Activated CD4-positive, alpha-beta T cell treated with anti-CD3 and anti-CD28 coated beads, Interleukin-2, amount 10 ng/mL, durations not matched to agents 24 days and 14 days (primary cell): ENCODE measurements around the gene NANOS3. TPM values are rescaled to one million over a fixed set of nuclear protein-coding genes. Genes with fewer than 3 reads are reported as not detected.
"Not testable (repeated sequence)": the region's sequence is repeated elsewhere in the genome, so short reads cannot be mapped to it uniquely, and the experiment has no call there.

ENCODE experiments used
- DNase-seq: peaks from one replicate; pipeline ENCODE4 v3.0.0; 2022
- H3K27ac Mint-ChIP-seq: one replicate; pipeline ENCODE4 v1.8.0; 2022; ENCODE audit warnings: mild to moderate bottlenecking, mixed read lengths
- H3K27me3 Mint-ChIP-seq: one replicate; pipeline ENCODE4 v1.8.0; 2022; ENCODE audit warnings: mixed read lengths
- H3K36me3 Mint-ChIP-seq: one replicate; pipeline ENCODE4 v1.8.0; 2022; ENCODE audit warnings: low read depth, mild to moderate bottlenecking, mixed read lengths
- H3K4me1 Mint-ChIP-seq: one replicate; pipeline ENCODE4 v1.8.0; 2021; ENCODE audit warnings: mixed read lengths
- H3K4me3 Mint-ChIP-seq: one replicate; pipeline ENCODE4 v1.8.0; 2022; ENCODE audit warnings: mild to moderate bottlenecking, moderate library complexity, mixed read lengths
- H3K9me3 Mint-ChIP-seq: one replicate; pipeline ENCODE4 v1.8.0; 2021; ENCODE audit warnings: mixed read lengths
- intact Hi-C: fragments of 100-400 bp; cut with micrococcal nuclease; formaldehyde crosslinking; loops from one replicate; pipeline ENCODE4 v1.15.1; 2023
- total RNA-seq: library from RNA; stranded (reverse); gene quantifications from 2 replicates; pipeline ENCODE4 v1.2.3, GENCODE V29; 2022

Gene NANOS3
- total RNA-seq, 1 donor from 2014 or later: 1.4 TPM

GRCh38 chr19:13848798-13849676, 27.9 kb upstream of the NANOS3 start:
- Mint-ChIP-seq H3K27ac (peak overlapping the region; percentile 87), H3K9me3 (no peaks in the 10 kb centered on the region), H3K36me3 (peaks cover 2% of the 10 kb centered on the region), H3K4me1 (peaks cover 37% of the 10 kb centered on the region), H3K4me3 (peak overlapping the region; percentile 48), H3K27me3 (no peaks in the 10 kb centered on the region)
- peak; percentile 67 for DNase-seq
- intact Hi-C loops: loop anchor here (10.0 kb wide), 1 partner anchor 676 kb away; the partner anchor contains the start of gene TECR

- H3K9me3 Mint-ChIP-seq: no peaks in the 10 kb centered on the region
- intact Hi-C loops: loop anchor here (10.0 kb wide), 1 partner anchor 675 kb away; the partner anchor contains the start of gene TECR
- peak overlapping the region; percentile 69 for H3K4me3 Mint-ChIP-seq
- peak overlapping the region; percentile 86 for H3K27ac Mint-ChIP-seq
- DNase-seq: peak; percentile 93
- peaks cover 2% of the 10 kb centered on the region for H3K36me3 Mint-ChIP-seq
- peaks cover 26% of the 10 kb centered on the region for H3K4me1 Mint-ChIP-seq
- H3K27me3 Mint-ChIP-seq: no peaks in the 10 kb centered on the region
These were observed 26.7 kb upstream of the NANOS3 start for GRCh38 chr19:13849991-13850909.

DNA sequence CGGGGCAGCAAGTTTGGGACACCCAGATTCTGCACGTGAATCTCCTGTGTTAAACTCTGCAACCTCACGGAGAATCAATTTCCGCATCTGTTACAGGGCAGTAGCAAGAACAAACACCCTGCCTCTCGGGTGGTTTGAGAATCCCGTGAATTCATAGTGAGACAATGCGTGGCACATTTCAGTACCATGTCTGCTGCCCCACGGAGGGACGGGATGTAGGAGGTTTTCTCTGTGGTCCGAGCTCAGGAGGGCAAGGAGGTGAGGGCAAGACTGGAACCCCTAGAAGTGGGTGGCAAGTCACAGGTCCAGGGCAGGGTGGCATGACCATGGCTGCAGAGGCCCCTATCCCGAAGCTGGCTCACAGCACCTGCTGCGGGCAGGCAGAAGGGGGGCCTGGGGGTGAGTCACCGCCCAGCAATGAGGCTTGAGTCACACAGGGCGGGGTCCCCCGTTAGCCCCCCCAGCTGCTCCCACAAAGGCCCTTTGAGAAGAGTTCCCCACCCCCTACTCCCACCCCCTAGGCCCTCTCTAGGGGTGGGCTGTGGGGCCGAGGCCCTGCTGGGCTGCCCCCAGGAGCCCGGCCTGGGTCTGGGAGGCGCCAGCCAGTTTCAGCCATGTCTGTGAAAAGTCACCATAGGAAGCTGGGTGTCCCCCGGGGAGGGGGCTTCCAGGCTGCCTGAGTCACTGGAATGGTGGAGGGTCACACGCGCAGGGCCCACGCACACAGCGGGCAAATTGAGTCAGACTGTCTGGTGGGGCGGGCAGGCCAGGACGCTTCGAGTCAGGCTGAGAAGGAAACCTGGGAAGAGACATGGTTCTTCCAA, 25.8 kb upstream of the NANOS3 start:
- no peaks in the 10 kb centered on the region for H3K9me3 Mint-ChIP-seq

GRCh38 chr19:13851734-13852114, 25.2 kb upstream of the NANOS3 start:
- H3K27me3 Mint-ChIP-seq, intact Hi-C loops, H3K36me3 Mint-ChIP-seq, H3K27ac Mint-ChIP-seq, H3K9me3 Mint-ChIP-seq, H3K4me3 Mint-ChIP-seq, DNase-seq: not testable (repeated sequence)
- peaks cover 15% of the 10 kb centered on the region for H3K4me1 Mint-ChIP-seq

More for the DNA sequence above, 25.8 kb upstream of the NANOS3 start:
- DNase-seq: peak; percentile 70
- intact Hi-C loops: no loop called here
- Mint-ChIP-seq H3K4me1 (peaks cover 21% of the 10 kb centered on the region), H3K4me3 (peak overlapping the region; percentile 69), H3K27ac (peak overlapping the region; percentile 86), H3K36me3 (peaks cover 2% of the 10 kb centered on the region), H3K27me3 (no peaks in the 10 kb centered on the region)

- H3K27me3 Mint-ChIP-seq, H3K36me3 Mint-ChIP-seq, intact Hi-C loops, H3K27ac Mint-ChIP-seq, H3K4me3 Mint-ChIP-seq, H3K9me3 Mint-ChIP-seq, DNase-seq: not testable (repeated sequence)
- peaks cover 12% of the 10 kb centered on the region for H3K4me1 Mint-ChIP-seq
These were observed 24.7 kb upstream of the NANOS3 start for GRCh38 chr19:13852171-13852707.

DNA sequence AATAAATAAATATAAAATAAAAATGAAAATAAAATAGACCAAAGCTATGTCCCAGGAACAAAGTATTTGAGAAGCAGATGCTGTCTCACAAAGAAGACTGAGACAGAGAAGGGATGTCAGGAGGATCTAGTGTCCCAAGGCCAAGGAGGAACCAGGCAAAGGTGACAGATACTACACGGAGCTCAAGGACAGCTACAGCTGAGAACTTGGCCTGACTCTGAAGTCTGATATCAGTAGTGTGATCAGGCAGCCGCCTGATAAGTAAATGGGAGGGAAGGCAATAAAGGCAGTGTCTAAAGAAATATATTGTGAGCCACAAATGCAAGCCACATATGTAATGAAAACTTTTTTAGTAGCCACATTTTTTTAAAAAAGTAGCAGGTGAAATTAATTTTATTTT, 20.4 kb upstream of the NANOS3 start:
- Mint-ChIP-seq H3K27me3 (no peaks in the 10 kb centered on the region), H3K36me3 (no peaks in the 10 kb centered on the region), H3K27ac (no peak overlapping the region), H3K4me1 (peaks cover 13% of the 10 kb centered on the region), H3K9me3 (no peaks in the 10 kb centered on the region), H3K4me3 (no peak overlapping the region)
- no peak for DNase-seq
- intact Hi-C loops: no loop called here

DNA sequence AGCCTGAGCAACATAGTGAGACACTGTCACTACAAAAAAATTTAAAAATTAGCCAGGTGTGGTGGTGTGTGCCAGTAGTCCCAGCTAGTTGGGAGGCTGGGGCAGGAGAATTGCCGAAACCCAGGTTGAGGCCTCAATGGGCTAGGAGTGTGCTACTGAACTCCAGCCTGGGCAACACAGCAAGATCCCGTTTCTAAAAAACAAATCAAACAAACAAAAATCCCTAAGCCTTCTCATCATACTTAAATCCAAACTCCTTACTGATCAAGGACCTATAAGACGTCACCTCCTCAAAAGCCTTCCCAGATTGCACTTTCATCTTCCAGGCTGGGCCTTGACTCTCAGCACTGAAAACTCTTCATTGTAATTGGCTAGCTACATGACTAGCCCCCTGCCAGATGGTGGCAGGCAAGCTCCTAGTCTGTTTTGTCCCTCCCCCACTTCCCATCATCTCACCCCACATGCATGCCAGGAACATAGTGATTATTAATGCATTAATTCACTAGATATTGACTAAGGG, 17.5 kb upstream of the NANOS3 start:
- H3K4me1 Mint-ChIP-seq: peaks cover 32% of the 10 kb centered on the region
- H3K4me3 Mint-ChIP-seq: no peak overlapping the region
- H3K27ac Mint-ChIP-seq: peak overlapping the region; percentile 72
- no peaks in the 10 kb centered on the region for H3K9me3 Mint-ChIP-seq
- H3K36me3 Mint-ChIP-seq: peaks cover 1% of the 10 kb centered on the region
- no peak for DNase-seq
- H3K27me3 Mint-ChIP-seq: peaks cover 10% of the 10 kb centered on the region
- intact Hi-C loops: no loop called here

GRCh38 chr19:13860679-13861391, 16.1 kb upstream of the NANOS3 start:
- Mint-ChIP-seq H3K27ac (peak overlapping the region; percentile 98), H3K27me3 (peaks cover 15% of the 10 kb centered on the region), H3K4me1 (peaks cover 34% of the 10 kb centered on the region), H3K4me3 (peak overlapping the region; percentile 98), H3K9me3 (no peaks in the 10 kb centered on the region), H3K36me3 (peaks cover 2% of the 10 kb centered on the region)
- intact Hi-C loops: loop anchor here (1.0 kb wide), 1 partner anchor 14 kb away; no protein-coding TSS in a partner anchor
- DNase-seq: no peak

- Mint-ChIP-seq H3K9me3 (no peaks in the 10 kb centered on the region), H3K27ac (peak overlapping the region; percentile 98), H3K4me1 (peaks cover 37% of the 10 kb centered on the region), H3K4me3 (peak overlapping the region; percentile 98), H3K36me3 (peaks cover 2% of the 10 kb centered on the region), H3K27me3 (peaks cover 18% of the 10 kb centered on the region)
- DNase-seq: no peak
- intact Hi-C loops: loop anchor here (1.0 kb wide), 1 partner anchor 14 kb away; no protein-coding TSS in a partner anchor
These were observed 15.6 kb upstream of the NANOS3 start for GRCh38 chr19:13861392-13861713.

DNA sequence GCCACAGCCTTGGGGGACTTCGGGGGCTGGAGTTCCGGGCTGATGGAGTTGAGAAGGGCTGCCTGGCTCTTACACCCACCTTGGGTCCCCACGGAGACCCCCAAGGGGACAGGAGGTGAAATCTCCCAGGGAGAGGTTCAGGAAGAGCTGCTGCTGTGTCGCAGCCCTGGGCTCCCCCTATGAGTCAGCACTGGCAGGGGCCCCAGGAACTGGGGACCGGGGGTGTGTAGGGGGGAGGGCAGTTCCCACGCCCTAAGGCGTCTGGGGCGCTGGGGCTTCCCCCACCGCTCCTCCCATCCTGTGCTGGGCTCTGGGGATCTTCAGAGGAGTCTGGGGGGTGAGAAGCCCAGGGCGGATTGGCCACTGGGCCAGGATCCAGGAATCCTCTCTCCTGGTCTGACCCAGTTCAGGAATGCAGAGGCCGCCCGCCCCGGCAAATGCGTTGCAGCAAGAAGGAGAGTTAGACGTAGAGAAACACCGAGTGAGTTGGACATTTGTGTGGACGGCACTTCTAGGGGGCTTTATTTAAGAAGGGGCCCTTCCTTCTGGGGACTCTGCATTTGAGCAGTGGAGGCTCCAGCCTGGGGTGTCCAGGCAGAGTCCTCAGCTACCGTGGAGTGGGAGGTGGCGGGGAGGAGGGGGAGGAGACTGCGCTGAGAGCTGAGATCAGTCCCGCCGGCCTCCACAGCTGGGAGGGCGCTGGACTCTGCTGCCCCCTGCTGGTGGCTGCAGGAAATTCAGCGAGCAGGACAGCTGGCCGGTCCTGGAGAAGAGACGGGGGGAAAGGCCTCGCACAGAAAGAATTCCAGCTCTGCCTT, 15.0 kb upstream of the NANOS3 start:
- Mint-ChIP-seq H3K36me3 (peaks cover 3% of the 10 kb centered on the region), H3K9me3 (no peaks in the 10 kb centered on the region), H3K4me3 (peak overlapping the region; percentile 98), H3K4me1 (peaks cover 41% of the 10 kb centered on the region), H3K27me3 (peaks cover 24% of the 10 kb centered on the region), H3K27ac (peak overlapping the region; percentile 98)
- intact Hi-C loops: loop anchor here (1.0 to 2.0 kb wide), 6 partner anchors 15 to 585 kb away; partner anchors contain the start of gene C19orf53
- peak; percentile 97 for DNase-seq

DNA sequence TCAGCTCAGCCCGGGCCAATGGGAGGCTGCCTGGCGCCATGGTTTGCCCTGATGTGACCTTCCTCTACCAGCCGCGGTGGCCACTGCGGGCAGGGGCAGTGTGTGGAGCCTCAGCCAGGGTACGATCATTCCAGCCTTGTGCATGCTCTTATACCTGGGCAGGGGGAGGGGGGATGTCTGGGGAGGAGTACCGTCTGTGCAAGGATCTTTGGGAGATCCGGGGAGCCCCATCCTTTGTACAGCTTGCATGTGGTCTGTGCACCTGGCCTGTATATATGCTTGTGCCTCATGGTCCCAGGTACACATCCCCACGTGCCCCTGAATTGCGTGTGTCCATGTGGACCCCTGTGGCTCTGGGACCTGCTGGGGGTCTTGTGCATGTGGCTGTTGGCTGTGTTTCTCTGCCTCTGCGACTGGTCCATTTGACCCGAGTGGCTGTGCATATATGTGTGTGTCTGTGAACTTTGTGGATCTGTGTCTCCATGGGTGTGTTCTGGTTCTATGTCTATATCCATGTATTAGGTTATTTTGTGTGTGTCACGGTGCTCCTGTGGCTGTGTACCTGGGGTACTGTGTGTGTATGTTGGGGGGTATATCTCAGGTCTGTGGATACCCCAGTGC, 12.8 kb upstream of the NANOS3 start:
- H3K9me3 Mint-ChIP-seq: no peaks in the 10 kb centered on the region
- peak overlapping the region; percentile 72 for H3K4me3 Mint-ChIP-seq
- no peak for DNase-seq
- peaks cover 3% of the 10 kb centered on the region for H3K36me3 Mint-ChIP-seq
- intact Hi-C loops: no loop called here
- H3K4me1 Mint-ChIP-seq: peaks cover 47% of the 10 kb centered on the region
- peak overlapping the region; percentile 83 for H3K27ac Mint-ChIP-seq
- peaks cover 31% of the 10 kb centered on the region for H3K27me3 Mint-ChIP-seq
